Parathyroid adenoma (tissue), 2 donors: Measurements from ENCODE around the gene GAS2.

Source experiments
- H2AFZ ChIP-seq: fragments of 300-600 bp; sonication (generic); one replicate; pipeline ENCODE4 v1.7.0; 2017; ENCODE audit warnings: antibody characterized with exemption, mild to moderate bottlenecking
- H3K27ac ChIP-seq: fragments of 300-600 bp; sonication (generic); one replicate; pipeline ENCODE4 v1.7.0; 2017
- H3K27me3 ChIP-seq: fragments of 300-600 bp; sonication (generic); one replicate; pipeline ENCODE4 v1.7.0; 2017; ENCODE audit warnings: low read length; ENCODE audit not compliant: control insufficient read depth, insufficient read depth
- H3K36me3 ChIP-seq: fragments of 300-600 bp; sonication (generic); one replicate; pipeline ENCODE4 v1.7.0; 2017; ENCODE audit warnings: low read length; ENCODE audit not compliant: control insufficient read depth, insufficient read depth
- H3K4me1 ChIP-seq: fragments of 300-600 bp; sonication (generic); one replicate; pipeline ENCODE4 v1.7.0; 2017; ENCODE audit warnings: control low read depth
- H3K4me2 ChIP-seq: fragments of 300-600 bp; sonication (generic); one replicate; pipeline ENCODE4 v1.7.0; 2017; ENCODE audit warnings: low read length
- H3K4me3 ChIP-seq: fragments of 300-600 bp; sonication (generic); one replicate; pipeline ENCODE4 v1.7.0; 2017; ENCODE audit warnings: low read depth, low read length
- H3K79me2 ChIP-seq: fragments of 300-600 bp; sonication (generic); one replicate; pipeline ENCODE4 v1.7.0; 2017; ENCODE audit warnings: control low read depth
- H3K9ac ChIP-seq: fragments of 300-600 bp; sonication (generic); one replicate; pipeline ENCODE4 v1.7.0; 2017; ENCODE audit warnings: mild to moderate bottlenecking
- H3K9me3 ChIP-seq: fragments of 300-600 bp; sonication (generic); one replicate; pipeline ENCODE4 v1.7.0; 2017; ENCODE audit warnings: low read length; ENCODE audit not compliant: control insufficient read depth
- TF ChIP-seq, protein P1 (sequence below): fragments of 300-600 bp; sonication (generic); IDR thresholded peaks from one replicate; pipeline ENCODE4 v1.7.0; 2017; ENCODE audit warnings: antibody characterized with exemption, mild to moderate bottlenecking
- donor health status: primary hyperparathyroidism.

GAS2 gene

GRCh38 chr11:22808571-22809197 is 142.3 kb downstream of the GAS2 start:
- Histone ChIP-seq H3K9ac (no peak overlapping the region), H3K27me3 (no peaks in the 10 kb centered on the region), H3K79me2 (no peaks in the 10 kb centered on the region), H3K4me2 (no peak overlapping the region), H3K36me3 (no peaks in the 10 kb centered on the region), H3K27ac (no peak overlapping the region), H2AFZ (peak overlapping the region; percentile 33), H3K9me3 (no peaks in the 10 kb centered on the region), H3K4me1 (no peaks in the 10 kb centered on the region), H3K4me3 (no peak overlapping the region)
- TF ChIP-seq, protein P1, sequence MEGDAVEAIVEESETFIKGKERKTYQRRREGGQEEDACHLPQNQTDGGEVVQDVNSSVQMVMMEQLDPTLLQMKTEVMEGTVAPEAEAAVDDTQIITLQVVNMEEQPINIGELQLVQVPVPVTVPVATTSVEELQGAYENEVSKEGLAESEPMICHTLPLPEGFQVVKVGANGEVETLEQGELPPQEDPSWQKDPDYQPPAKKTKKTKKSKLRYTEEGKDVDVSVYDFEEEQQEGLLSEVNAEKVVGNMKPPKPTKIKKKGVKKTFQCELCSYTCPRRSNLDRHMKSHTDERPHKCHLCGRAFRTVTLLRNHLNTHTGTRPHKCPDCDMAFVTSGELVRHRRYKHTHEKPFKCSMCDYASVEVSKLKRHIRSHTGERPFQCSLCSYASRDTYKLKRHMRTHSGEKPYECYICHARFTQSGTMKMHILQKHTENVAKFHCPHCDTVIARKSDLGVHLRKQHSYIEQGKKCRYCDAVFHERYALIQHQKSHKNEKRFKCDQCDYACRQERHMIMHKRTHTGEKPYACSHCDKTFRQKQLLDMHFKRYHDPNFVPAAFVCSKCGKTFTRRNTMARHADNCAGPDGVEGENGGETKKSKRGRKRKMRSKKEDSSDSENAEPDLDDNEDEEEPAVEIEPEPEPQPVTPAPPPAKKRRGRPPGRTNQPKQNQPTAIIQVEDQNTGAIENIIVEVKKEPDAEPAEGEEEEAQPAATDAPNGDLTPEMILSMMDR: no peak

GRCh38 chr11:22809893-22810292 is 143.5 kb downstream of the GAS2 start:
- no peak overlapping the region for H3K4me2 ChIP-seq
- H3K9me3 ChIP-seq: no peaks in the 10 kb centered on the region
- no peak overlapping the region for H3K9ac ChIP-seq
- no peaks in the 10 kb centered on the region for H3K36me3 ChIP-seq
- no peaks in the 10 kb centered on the region for H3K79me2 ChIP-seq
- H3K4me3 ChIP-seq: no peak overlapping the region
- H2AFZ ChIP-seq: no peak overlapping the region
- TF ChIP-seq, protein P1: no peak
- no peaks in the 10 kb centered on the region for H3K27me3 ChIP-seq
- no peaks in the 10 kb centered on the region for H3K4me1 ChIP-seq
- no peak overlapping the region for H3K27ac ChIP-seq

- Histone ChIP-seq H2AFZ (no peak overlapping the region), H3K4me3 (no peak overlapping the region), H3K27me3 (no peaks in the 10 kb centered on the region), H3K79me2 (no peaks in the 10 kb centered on the region), H3K4me1 (no peaks in the 10 kb centered on the region), H3K4me2 (no peak overlapping the region), H3K9me3 (no peaks in the 10 kb centered on the region), H3K9ac (no peak overlapping the region), H3K27ac (no peak overlapping the region), H3K36me3 (no peaks in the 10 kb centered on the region)
- TF ChIP-seq, protein P1: no peak
These were observed 155.8 kb downstream of the GAS2 start for GRCh38 chr11:22822203-22822602.

DNA sequence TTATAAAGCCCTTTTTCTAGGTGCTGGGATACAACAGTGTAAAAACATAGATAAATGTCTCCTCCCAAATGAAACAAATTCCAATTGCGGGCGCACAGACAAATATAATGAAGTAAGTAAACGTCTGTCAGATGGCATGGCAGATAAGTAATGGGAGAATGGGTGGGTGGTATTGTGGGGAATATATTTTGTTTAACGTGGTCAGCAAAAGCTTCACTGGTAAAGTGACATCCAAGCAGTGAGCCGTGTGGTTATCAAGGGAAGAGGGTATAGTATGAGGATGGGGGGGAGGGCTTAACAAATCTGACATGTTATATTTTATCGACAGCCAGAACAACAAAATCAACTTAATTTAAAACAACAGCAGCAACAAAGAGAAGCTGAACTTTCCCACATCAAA is 162.0 kb downstream of the GAS2 start:
- Histone ChIP-seq H3K9ac (no peak overlapping the region), H3K27me3 (no peaks in the 10 kb centered on the region), H3K9me3 (no peaks in the 10 kb centered on the region), H3K79me2 (peaks cover 6% of the 10 kb centered on the region), H3K4me3 (no peak overlapping the region), H2AFZ (no peak overlapping the region), H3K4me2 (no peak overlapping the region), H3K4me1 (peaks cover 3% of the 10 kb centered on the region), H3K36me3 (no peaks in the 10 kb centered on the region), H3K27ac (no peak overlapping the region)
- TF ChIP-seq, protein P1: no peak
